Liver (tissue), 2 donors: ENCODE data around the gene FARS2.

Experiments used
- CTCF ChIP-seq: fragments of 150-350 bp; IDR thresholded peaks from 2 replicates; pipeline ENCODE4 v1.5.1; 2017; ENCODE audit warnings: improper control_type of control experiment, low read depth, low read length; ENCODE audit not compliant: missing input control
- REST ChIP-seq: IDR thresholded peaks from 2 replicates; pipeline ENCODE4 v1.6.1; 2016; ENCODE audit warnings: antibody characterized with exemption, mild to moderate bottlenecking
- donor health status: healthy.

- no peak for TF ChIP-seq CTCF
- TF ChIP-seq REST: no peak
Observed at GRCh38 chr6:5522147-5522546, 260.8 kb downstream of the FARS2 start.
